Heart left ventricle (tissue), 13 donors: ENCODE data around the gene ANKS3.

ENCODE experiments used
- POLR2A ChIP-seq, 2 donors: fragments of 450-650 bp; IDR thresholded peaks; one replicate each; pipeline ENCODE4 v1.6.1; 2017; ENCODE audit warnings: antibody characterized with exemption in 2 of 2, mild to moderate bottlenecking in 2 of 2, moderate library complexity in 2 of 2
- TF ChIP-seq, protein P1 (sequence below), 12 donors: fragments of 200-600 bp; sonication (generic) in 4 of 12; IDR thresholded peaks; one replicate each; pipeline versions ENCODE4 v1.5.0 to v1.8.0; 2018 to 2022; ENCODE audit warnings: antibody characterized with exemption in 12 of 12, mild to moderate bottlenecking in 5 of 12
- donor health status: ischemic (EF 13 %, LVEDD 7.1; RV severe dilation, severe dysfunction).
- donor health status: DM: no; HTN: yes; CAD: no.
- donor health status: DM: no; HTN: no; CAD: no.
- donor health status: ischemic (EF 25% LVEDD 6.9; RV normal size, moderate dysfunction).
- donor health status: ischemic (EF 25% LVEDD 5.7; RV mildly dilated, moderate dysfunction).
- donor health status: ischemic (EF 35%, LVEDD 5.7; RV mildly dilated, moderate dysfunction).
- donor health status: nonischemic (EF 11% LVEDD 7.7; RV severe dilation, severe dysfunction).
- donor health status: DM: yes; HTN: yes; CAD: no.
- donor health status: PGD.
- donor health status: ischemic (EF 29% LVEDD 5.4; RV normal size, mild dysfunction).
- donor health status: nonischemic (EF 23%, LVEDD 6.1; RV moderate dilation, normal function).

DNA sequence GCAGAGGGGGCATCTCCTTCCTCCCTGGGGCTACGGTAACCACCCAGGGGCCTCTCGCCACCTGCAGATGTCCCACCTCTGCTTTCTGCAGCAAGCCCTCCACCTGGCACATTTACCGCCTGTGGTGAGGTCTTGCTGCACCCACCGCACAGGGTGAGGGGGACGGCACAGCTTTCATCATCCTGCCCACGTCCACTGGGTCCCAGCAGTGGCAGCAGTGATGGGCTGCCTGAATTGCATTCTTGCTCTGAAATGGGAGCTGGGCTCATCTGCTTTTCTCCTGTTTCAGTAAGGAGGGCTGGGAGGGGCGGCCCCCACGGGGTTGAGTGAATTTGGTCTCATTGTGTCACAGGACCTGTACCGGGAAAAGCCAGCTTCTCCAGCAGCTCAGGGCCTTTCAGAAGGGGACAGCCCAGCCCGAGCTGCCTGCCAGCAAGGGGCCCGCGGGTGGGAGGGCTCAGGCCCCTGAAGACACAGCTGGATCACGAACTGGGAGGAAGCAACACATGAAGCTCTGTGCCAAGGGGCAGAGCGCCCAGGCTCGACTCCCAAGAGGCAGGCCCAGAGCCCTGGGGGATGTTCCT lies 13.0 kb upstream of the ANKS3 start:
- TF ChIP-seq, protein P1, sequence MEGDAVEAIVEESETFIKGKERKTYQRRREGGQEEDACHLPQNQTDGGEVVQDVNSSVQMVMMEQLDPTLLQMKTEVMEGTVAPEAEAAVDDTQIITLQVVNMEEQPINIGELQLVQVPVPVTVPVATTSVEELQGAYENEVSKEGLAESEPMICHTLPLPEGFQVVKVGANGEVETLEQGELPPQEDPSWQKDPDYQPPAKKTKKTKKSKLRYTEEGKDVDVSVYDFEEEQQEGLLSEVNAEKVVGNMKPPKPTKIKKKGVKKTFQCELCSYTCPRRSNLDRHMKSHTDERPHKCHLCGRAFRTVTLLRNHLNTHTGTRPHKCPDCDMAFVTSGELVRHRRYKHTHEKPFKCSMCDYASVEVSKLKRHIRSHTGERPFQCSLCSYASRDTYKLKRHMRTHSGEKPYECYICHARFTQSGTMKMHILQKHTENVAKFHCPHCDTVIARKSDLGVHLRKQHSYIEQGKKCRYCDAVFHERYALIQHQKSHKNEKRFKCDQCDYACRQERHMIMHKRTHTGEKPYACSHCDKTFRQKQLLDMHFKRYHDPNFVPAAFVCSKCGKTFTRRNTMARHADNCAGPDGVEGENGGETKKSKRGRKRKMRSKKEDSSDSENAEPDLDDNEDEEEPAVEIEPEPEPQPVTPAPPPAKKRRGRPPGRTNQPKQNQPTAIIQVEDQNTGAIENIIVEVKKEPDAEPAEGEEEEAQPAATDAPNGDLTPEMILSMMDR (IDR thresholded peaks at IDR 0.05), result no peak
- no peak for TF ChIP-seq POLR2A (IDR thresholded peaks at IDR 0.05)
